Measurements from ENCODE around the gene SNX18. TPM values are rescaled to one million over a fixed set of nuclear protein-coding genes. Genes with fewer than 3 reads are reported as not detected.

The SNX18 gene
- total RNA-seq, 1 donor from 2014 or later = 30.6 TPM

DNA sequence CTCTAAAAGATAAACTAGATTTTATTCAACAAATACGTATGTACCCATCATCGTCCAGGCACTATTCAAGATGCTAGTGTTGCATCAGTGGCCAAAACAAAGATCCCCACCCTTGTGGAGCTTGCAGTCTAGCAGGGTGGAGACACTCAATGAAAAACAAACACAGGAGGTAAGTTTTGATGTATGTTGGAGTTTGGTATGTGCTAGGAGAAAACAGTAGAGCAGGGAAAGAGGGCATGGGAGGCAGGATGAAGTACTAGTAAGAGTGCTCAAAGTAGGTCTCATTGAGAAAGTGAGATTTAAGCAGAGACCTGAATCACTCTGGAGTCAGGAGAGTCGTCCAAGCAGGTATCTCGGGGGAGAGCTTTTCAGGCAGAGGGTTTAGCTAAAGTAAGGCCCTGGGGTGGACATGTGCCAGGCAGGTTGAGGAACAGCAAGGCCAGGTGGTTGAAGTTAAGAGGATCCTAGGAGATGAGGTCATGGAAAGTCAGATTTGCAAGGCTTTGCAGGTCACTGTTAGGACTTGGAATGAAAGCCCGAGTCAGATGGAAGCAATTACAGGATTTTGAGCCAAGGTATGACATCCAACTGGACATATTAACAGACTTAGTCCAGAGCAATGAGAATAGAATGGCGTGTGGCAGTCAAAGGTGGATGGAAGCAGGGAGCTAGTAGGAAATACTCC lies 9.2 kb downstream of the SNX18 start:
- no peaks in the 10 kb centered on the region for H3K27me3 ChIP-seq (ENCODE audit: control insufficient read depth, insufficient read depth, low read length)
- no peaks in the 10 kb centered on the region for H3K36me3 ChIP-seq (ENCODE audit: control insufficient read depth, insufficient read depth, low read length)
- TF ChIP-seq, protein P1, sequence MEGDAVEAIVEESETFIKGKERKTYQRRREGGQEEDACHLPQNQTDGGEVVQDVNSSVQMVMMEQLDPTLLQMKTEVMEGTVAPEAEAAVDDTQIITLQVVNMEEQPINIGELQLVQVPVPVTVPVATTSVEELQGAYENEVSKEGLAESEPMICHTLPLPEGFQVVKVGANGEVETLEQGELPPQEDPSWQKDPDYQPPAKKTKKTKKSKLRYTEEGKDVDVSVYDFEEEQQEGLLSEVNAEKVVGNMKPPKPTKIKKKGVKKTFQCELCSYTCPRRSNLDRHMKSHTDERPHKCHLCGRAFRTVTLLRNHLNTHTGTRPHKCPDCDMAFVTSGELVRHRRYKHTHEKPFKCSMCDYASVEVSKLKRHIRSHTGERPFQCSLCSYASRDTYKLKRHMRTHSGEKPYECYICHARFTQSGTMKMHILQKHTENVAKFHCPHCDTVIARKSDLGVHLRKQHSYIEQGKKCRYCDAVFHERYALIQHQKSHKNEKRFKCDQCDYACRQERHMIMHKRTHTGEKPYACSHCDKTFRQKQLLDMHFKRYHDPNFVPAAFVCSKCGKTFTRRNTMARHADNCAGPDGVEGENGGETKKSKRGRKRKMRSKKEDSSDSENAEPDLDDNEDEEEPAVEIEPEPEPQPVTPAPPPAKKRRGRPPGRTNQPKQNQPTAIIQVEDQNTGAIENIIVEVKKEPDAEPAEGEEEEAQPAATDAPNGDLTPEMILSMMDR (IDR thresholded peaks at IDR 0.05; ENCODE audit: insufficient read depth, low read length, poor library complexity, severe bottlenecking) = no peak
- H3K4me3 ChIP-seq (ENCODE audit: low read depth, low read length) = no peak overlapping the region
- no peak for DNase-seq (ENCODE audit: low read depth)

DNA sequence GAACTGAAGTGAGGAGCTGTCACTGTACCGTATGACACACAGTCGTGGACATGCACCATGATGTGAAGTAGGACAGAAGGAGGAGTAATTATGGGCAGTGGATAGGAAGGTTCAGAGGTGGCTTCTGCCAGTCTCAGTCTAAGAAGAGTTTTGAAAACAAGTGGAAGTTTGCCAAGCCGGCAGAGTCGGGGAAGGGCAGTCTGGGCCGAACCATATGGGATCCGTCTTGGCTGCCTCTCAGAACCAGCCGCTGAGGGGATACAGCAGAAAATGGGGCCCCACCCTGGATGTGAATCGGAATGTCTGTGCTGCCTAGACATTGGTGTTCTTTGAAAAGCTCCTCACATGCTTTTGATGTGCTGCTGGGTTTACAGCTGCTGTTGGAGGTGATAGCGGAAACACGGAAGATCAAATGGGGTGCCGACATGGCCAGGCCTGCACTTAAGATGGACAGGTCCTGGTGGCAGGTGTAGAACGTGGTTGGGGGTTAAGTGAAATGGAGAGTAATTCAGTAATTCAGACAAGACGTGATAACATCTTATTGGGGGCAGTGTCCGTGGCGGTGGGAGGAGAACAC lies 11.2 kb downstream of the SNX18 start:
- Histone ChIP-seq H3K36me3 (ENCODE audit: control insufficient read depth, insufficient read depth, low read length) (no peaks in the 10 kb centered on the region), H3K4me3 (ENCODE audit: low read depth, low read length) (no peak overlapping the region), H3K27me3 (ENCODE audit: control insufficient read depth, insufficient read depth, low read length) (no peaks in the 10 kb centered on the region)
- no peak for DNase-seq (ENCODE audit: low read depth)
- TF ChIP-seq, protein P1 (IDR thresholded peaks at IDR 0.05; ENCODE audit: insufficient read depth, low read length, poor library complexity, severe bottlenecking) = no peak

DNA sequence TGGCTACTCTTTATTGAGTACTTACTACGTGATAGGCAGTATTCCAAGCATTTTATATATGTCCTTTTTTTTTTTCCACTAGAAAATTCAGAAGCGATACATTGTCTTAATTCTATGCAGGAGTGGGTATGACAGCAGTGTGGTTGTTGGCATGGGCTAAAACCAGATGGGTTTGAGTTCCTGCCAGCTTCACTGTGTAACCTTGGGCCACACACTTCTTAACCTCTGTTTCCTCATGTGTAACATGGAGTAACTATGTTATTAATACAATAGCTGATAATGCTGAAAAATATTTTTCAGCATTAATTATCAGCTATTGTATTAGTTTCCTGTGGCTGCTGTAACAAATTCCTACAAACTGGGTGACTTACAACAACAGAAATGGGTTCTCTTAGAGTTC lies 12.0 kb downstream of the SNX18 start:
- TF ChIP-seq, protein P1 (IDR thresholded peaks at IDR 0.05; ENCODE audit: insufficient read depth, low read length, poor library complexity, severe bottlenecking) = no peak
- no peak for DNase-seq (ENCODE audit: low read depth)
- H3K4me3 ChIP-seq (ENCODE audit: low read depth, low read length) = no peak overlapping the region
- H3K27me3 ChIP-seq (ENCODE audit: control insufficient read depth, insufficient read depth, low read length) = no peaks in the 10 kb centered on the region
- no peaks in the 10 kb centered on the region for H3K36me3 ChIP-seq (ENCODE audit: control insufficient read depth, insufficient read depth, low read length)

DNA sequence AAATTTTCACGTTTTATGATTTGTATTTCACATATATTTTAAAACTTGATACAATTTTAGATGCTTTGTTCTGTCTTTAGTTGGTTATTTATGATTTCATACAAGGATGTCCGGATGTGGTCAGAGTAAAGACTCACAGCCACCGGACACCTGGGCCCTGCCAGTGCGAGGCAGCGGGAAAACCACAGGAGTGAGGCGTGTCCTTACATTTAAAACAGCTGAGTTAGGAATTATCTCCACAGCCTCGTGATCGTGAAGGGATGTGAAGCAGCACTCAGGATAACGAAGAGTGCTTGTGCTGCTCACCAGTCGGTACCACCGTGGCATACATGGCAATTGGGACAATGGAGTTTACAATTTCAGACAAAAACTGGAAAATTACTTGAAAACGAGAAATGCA lies 14.0 kb downstream of the SNX18 start:
- Histone ChIP-seq H3K27me3 (ENCODE audit: control insufficient read depth, insufficient read depth, low read length) (no peaks in the 10 kb centered on the region), H3K4me3 (ENCODE audit: low read depth, low read length) (no peak overlapping the region), H3K36me3 (ENCODE audit: control insufficient read depth, insufficient read depth, low read length) (no peaks in the 10 kb centered on the region)
- no peak for DNase-seq (ENCODE audit: low read depth)
- TF ChIP-seq, protein P1 (IDR thresholded peaks at IDR 0.05; ENCODE audit: insufficient read depth, low read length, poor library complexity, severe bottlenecking) = no peak

DNA sequence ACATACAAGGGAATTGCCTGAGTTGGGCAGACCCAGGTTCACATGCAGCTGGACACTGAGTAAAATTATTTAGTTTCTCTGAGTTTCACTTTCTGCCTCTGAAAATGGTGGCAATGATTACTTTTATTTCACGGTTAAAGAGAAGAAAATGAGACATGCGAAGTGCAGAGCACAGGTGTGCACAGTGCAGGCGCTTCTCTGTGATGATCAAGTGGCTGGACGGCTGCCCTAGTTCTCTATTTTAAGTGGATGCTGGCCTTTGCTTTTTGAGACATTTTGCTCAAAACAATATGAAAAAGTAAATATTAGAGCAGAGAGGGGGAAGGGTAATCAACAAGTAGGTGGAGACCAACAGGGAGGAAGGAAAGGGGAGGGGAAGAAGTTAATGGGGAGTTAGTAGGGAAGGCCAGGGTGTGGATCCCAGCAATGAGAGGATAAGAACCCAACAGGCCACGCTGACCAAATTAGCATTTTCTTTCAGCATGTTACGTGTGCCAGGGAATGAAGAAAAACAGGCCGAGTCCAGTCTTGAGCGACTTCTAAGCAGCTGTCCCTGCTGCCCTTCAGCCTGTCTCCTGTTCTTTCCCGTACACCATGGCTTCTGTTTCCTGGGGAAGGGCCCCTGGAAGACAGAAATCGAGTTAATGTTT lies 16.1 kb downstream of the SNX18 start:
- H3K36me3 ChIP-seq (ENCODE audit: control insufficient read depth, insufficient read depth, low read length) = no peaks in the 10 kb centered on the region
- DNase-seq (ENCODE audit: low read depth) = no peak
- H3K27me3 ChIP-seq (ENCODE audit: control insufficient read depth, insufficient read depth, low read length) = no peaks in the 10 kb centered on the region
- TF ChIP-seq, protein P1 (IDR thresholded peaks at IDR 0.05; ENCODE audit: insufficient read depth, low read length, poor library complexity, severe bottlenecking) = no peak
- H3K4me3 ChIP-seq (ENCODE audit: low read depth, low read length) = no peak overlapping the region

Data from kidney epithelial cell (primary cell).